Lower leg skin (tissue), 3 donors: Measurements from ENCODE around the gene SCYGR4.

Experiments used
- CTCF ChIP-seq, 3 donors: fragments of 450-650 bp; IDR thresholded peaks; one replicate each; pipeline ENCODE4 v1.5.1; 2016; ENCODE audit warnings: antibody characterized with exemption in 3 of 3, mild to moderate bottlenecking in 3 of 3, moderate library complexity in 2 of 3
- POLR2A ChIP-seq, 2 donors: fragments of 450-650 bp; IDR thresholded peaks; one replicate each; pipeline ENCODE4 v1.6.1; 2016 to 2017; ENCODE audit warnings: antibody characterized with exemption in 2 of 2, mild to moderate bottlenecking in 1 of 2, moderate library complexity in 1 of 2

- TF ChIP-seq POLR2A (IDR thresholded peaks at IDR 0.05) (no peak), CTCF (IDR thresholded peaks at IDR 0.05) (no peak)
Measured at GRCh38 chr2:227629435-227629834, 12.1 kb downstream of the SCYGR4 start.
